Measurements from ENCODE around the gene OVCH2. TPM values are rescaled to one million over a fixed set of nuclear protein-coding genes. Genes with fewer than 3 reads are reported as not detected.

Gene OVCH2
- total RNA-seq, 6 donors from 2014 or later, result 3.0 to 29.3 (median 5.7) TPM

- 98% methylated on average over 2 to 3 of the region's 3 CpGs for WGBS, 2 donors
- no peak for ATAC-seq (ENCODE audit: low FRiP score in 2 of 2)
Measured at GRCh38 chr11:7648264-7648663, 58.0 kb downstream of the OVCH2 start.

GRCh38 chr11:7646866-7647265 lies 59.4 kb downstream of the OVCH2 start:
- no peak for TF ChIP-seq EP300 (IDR thresholded peaks at IDR 0.05)
- no peak for TF ChIP-seq CTCF (IDR thresholded peaks at IDR 0.05)
- Histone ChIP-seq H3K4me1 (no peaks in the 10 kb centered on the region), H3K4me3 (no peak overlapping the region), H3K9me3 (no peaks in the 10 kb centered on the region), H3K27me3 (no peaks in the 10 kb centered on the region), H3K27ac (no peak overlapping the region), H3K36me3 (peaks cover 0 to 42% (median 28%) of the 10 kb centered on the region in 4 donors)
- DNase-seq (no peak), ATAC-seq (ENCODE audit: low FRiP score in 2 of 2) (no peak)
- 91 to 92% methylated on average over 2 of the region's 2 CpGs for WGBS, 2 donors

More at GRCh38 chr11:7648264-7648663, 58.0 kb downstream of the OVCH2 start:
- DNase-seq, result no peak
- Histone ChIP-seq H3K36me3 (peaks cover 0 to 50% (median 34%) of the 10 kb centered on the region in 4 donors), H3K27ac (no peak overlapping the region), H3K4me1 (no peaks in the 10 kb centered on the region), H3K4me3 (no peak overlapping the region), H3K27me3 (no peaks in the 10 kb centered on the region), H3K9me3 (no peaks in the 10 kb centered on the region)
- TF ChIP-seq POLR2A (IDR thresholded peaks at IDR 0.05), result no peak
- no peak for TF ChIP-seq EP300 (IDR thresholded peaks at IDR 0.05)
- no peak for TF ChIP-seq CTCF (IDR thresholded peaks at IDR 0.05)
- TF ChIP-seq POLR2AphosphoS5 (IDR thresholded peaks at IDR 0.05), result no peak

- H3K4me1 ChIP-seq, result no peaks in the 10 kb centered on the region
- DNase-seq (no peak), ATAC-seq (ENCODE audit: low FRiP score in 2 of 2) (no peak)
- H3K27me3 ChIP-seq, result no peaks in the 10 kb centered on the region
- peaks cover 0 to 43% (median 30%) of the 10 kb centered on the region in 4 donors for H3K36me3 ChIP-seq
- TF ChIP-seq CTCF (IDR thresholded peaks at IDR 0.05) (no peak), POLR2A (IDR thresholded peaks at IDR 0.05) (no peak), POLR2AphosphoS5 (IDR thresholded peaks at IDR 0.05) (no peak), EP300 (IDR thresholded peaks at IDR 0.05) (no peak)
- H3K9me3 ChIP-seq, result no peaks in the 10 kb centered on the region
- no peak overlapping the region for H3K27ac ChIP-seq
- WGBS, 2 donors, result 67 to 73% methylated on average over 3 of the region's 3 CpGs
- H3K4me3 ChIP-seq, result no peak overlapping the region
Measured at GRCh38 chr11:7645206-7645605, 61.1 kb downstream of the OVCH2 start.

GRCh38 chr11:7643314-7643713 lies 63.0 kb downstream of the OVCH2 start:
- Histone ChIP-seq H3K36me3 (peaks cover 0 to 25% (median 17%) of the 10 kb centered on the region in 4 donors), H3K27ac (no peak overlapping the region), H3K9me3 (no peaks in the 10 kb centered on the region), H3K27me3 (no peaks in the 10 kb centered on the region), H3K4me1 (no peaks in the 10 kb centered on the region), H3K4me3 (no peak overlapping the region)
- TF ChIP-seq EP300 (IDR thresholded peaks at IDR 0.05), result no peak
- TF ChIP-seq POLR2AphosphoS5 (IDR thresholded peaks at IDR 0.05), result no peak
- DNase-seq, result no peak
- 82 to 95% methylated on average over 4 of the region's 4 CpGs for WGBS, 2 donors
- ATAC-seq (ENCODE audit: low FRiP score in 2 of 2), result no peak

GRCh38 chr11:7642747-7643146 lies 63.5 kb downstream of the OVCH2 start:
- H3K27me3 ChIP-seq, result no peaks in the 10 kb centered on the region
- no peaks in the 10 kb centered on the region for H3K9me3 ChIP-seq
- peaks cover 0 to 24% (median 16%) of the 10 kb centered on the region in 4 donors for H3K36me3 ChIP-seq
- no peaks in the 10 kb centered on the region for H3K4me1 ChIP-seq
- 48 to 64% methylated on average over 4 of the region's 4 CpGs for WGBS, 2 donors
- no peak overlapping the region for H3K4me3 ChIP-seq
- ATAC-seq (ENCODE audit: low FRiP score in 2 of 2) (no peak), DNase-seq (no peak)
- H3K27ac ChIP-seq, result no peak overlapping the region
- TF ChIP-seq EP300 (IDR thresholded peaks at IDR 0.05) (no peak), CTCF (IDR thresholded peaks at IDR 0.05) (no peak), POLR2AphosphoS5 (IDR thresholded peaks at IDR 0.05) (no peak), POLR2A (IDR thresholded peaks at IDR 0.05) (no peak)
